ENCODE data around the gene CT45A9.
"Not testable (repeated sequence)": the region's sequence is repeated elsewhere in the genome, so short reads cannot be mapped to it uniquely, and the experiment has no call there.

Gene CT45A9

GRCh38 chrX:135871712-135872111, at the start of gene CT45A9:
Gene CT45A9, minus strand, starts transcription at chrX:135871812. Its CDS starts 3,751 bp downstream, at chrX:135868061.
- not testable (repeated sequence) for DNase-seq

GRCh38 chrX:135920516-135920915, 48.9 kb upstream of the CT45A9 start:
- not testable (repeated sequence) for DNase-seq

GRCh38 chrX:135914404-135914803, 42.8 kb upstream of the CT45A9 start:
- DNase-seq = no peak

- DNase-seq = no peak
These were observed 38.6 kb upstream of the CT45A9 start for GRCh38 chrX:135910251-135910650.

GRCh38 chrX:135893294-135893817, 21.7 kb upstream of the CT45A9 start, which contains the start of the genes CT45A10 and SAGE1:
Gene CT45A10, minus strand, starts transcription at chrX:135893444. Its CDS starts 8,100 bp downstream, at chrX:135885344.
Gene SAGE1, plus strand, starts transcription at chrX:135893716. Its CDS starts 2,527 bp downstream, at chrX:135896243.
- DNase-seq = no peak

- no peak for DNase-seq
These were observed 21.2 kb upstream of the CT45A9 start for GRCh38 chrX:135892781-135893180.

- DNase-seq = no peak
These were observed 18.5 kb upstream of the CT45A9 start for GRCh38 chrX:135890087-135890585.

- DNase-seq = not testable (repeated sequence)
These were observed 17.4 kb upstream of the CT45A9 start for GRCh38 chrX:135888976-135889375.

- DNase-seq = not testable (repeated sequence)
These were observed 16.6 kb upstream of the CT45A9 start for GRCh38 chrX:135888230-135888629.

- DNase-seq = not testable (repeated sequence)
These were observed 11.1 kb upstream of the CT45A9 start for GRCh38 chrX:135882741-135883140.

GRCh38 chrX:135854438-135854837, 17.2 kb downstream of the CT45A9 start, which contains the start of gene CT45A8:
Gene CT45A8, minus strand, starts transcription at chrX:135854538. Its CDS starts 3,755 bp downstream, at chrX:135850783.
- not testable (repeated sequence) for DNase-seq

GRCh38 chrX:135837180-135837579, 34.4 kb downstream of the CT45A9 start, which contains the start of gene CT45A7:
Gene CT45A7, minus strand, starts transcription at chrX:135837280. Its CDS starts 3,747 bp downstream, at chrX:135833533.
- DNase-seq = not testable (repeated sequence)

GRCh38 chrX:135819912-135820311, 51.7 kb downstream of the CT45A9 start, which contains the start of gene CT45A2:
Gene CT45A2, minus strand, starts transcription at chrX:135820012. Its CDS starts 3,747 bp downstream, at chrX:135816265.
- DNase-seq = not testable (repeated sequence)
